NCI-H524 treated with DMSO at 0.1 percent for 48 hours (cell line): ENCODE data around the gene HMCN2.
A peak's percentile ranks its signal among the peaks of the same experiment; 100 is the strongest.

Experiments used
- DNase-seq: peaks from one replicate; lab custom pipeline; 2025; lab: John Stamatoyannopoulos, UW

HMCN2 gene

GRCh38 chr9:130451509-130452388 is 186.2 kb downstream of the HMCN2 start:
- DNase-seq = peak; percentile 47

DNA sequence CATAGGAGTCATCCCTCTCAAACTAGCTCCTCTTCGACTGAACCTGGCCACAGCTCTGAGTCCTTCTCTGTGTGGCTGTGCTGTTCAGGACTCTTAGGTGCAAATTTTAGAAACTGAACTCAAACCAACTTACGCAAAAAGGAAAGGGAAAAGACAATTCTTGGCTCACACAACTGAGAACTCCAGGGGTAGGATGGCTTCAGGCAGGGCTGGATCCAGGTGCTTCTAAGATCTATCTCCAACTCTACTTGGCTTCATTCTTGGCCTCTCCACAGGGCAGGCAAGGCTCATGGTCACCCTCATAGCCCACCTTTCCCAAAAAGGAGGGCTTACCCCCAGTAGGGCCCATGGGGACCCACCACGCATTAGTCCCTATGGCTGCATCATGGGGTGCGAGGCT is 187.3 kb downstream of the HMCN2 start:
- no peak for DNase-seq

DNA sequence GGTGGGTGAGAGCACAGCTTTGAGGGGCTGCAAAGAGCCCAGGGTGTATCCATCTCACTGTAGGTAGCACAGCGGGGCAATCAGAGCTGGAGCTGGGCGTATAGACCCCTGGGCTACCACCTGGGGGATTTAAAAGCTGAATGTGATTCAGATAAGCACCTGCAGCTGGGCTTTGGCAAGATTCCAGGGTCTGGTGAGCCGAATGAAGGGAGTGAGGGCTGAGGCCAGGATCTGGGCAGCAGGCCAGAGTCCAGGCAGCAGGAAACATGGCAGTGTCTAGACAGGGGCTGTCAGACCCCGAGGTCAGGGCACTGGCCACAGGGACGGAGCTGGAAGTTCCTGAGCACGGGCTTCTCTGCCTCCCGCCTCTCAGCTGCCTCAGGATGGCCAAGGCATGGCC is 187.9 kb downstream of the HMCN2 start:
- DNase-seq = no peak

DNA sequence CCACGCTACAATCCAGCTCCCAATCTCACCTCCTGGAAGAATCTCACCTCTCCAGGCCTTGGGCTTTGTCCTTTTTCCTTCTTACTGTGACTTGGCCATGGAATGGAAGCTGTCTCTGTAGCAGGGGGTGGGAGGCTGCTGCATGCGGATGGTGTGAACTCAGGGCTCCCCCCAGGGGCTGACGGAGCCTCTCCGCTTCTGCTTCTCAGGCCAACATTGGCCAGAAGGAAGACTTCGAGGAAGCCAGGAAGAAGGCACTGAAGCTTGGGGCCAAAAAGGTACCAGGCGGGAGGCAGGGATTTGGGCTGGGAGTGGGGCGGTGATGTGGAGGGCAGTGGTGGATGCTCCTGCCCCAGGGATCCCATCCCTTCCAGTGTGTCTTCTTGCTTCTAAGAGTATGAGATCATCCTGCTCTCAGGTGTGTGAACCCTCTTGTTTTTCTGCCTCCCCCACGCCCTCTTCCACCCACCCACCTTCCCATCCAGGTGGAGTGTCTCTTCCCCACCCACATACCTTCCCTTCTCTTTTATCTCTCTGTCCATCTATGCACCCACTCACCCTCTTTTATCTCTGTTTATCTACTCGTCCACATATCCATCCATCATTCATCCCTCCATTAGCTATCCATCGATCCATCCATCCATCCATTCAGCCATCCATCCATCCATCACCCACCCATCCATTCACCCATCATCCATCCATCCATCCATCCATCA is 188.7 kb downstream of the HMCN2 start:
- DNase-seq = no peak

DNA sequence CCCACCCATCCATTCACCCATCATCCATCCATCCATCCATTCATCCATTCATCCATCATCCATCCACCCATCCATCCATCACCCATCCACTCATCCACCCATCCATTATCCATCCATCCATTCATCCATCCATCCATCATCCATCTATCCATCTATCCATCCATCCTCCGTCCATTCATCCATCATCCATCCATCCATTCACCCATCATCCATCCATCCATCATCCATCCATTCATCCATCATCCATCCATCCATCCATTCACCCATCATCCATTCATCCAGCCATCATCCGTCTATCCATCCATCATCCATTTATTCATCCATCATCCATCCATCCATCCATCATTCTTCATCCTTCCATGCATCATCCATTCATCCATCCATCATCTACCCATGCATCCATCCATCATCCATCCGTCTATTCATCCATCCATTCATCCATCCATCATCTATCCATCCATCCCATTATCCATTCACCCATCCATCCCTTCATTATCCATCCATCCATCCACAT is 189.3 kb downstream of the HMCN2 start:
- DNase-seq = no peak

DNA sequence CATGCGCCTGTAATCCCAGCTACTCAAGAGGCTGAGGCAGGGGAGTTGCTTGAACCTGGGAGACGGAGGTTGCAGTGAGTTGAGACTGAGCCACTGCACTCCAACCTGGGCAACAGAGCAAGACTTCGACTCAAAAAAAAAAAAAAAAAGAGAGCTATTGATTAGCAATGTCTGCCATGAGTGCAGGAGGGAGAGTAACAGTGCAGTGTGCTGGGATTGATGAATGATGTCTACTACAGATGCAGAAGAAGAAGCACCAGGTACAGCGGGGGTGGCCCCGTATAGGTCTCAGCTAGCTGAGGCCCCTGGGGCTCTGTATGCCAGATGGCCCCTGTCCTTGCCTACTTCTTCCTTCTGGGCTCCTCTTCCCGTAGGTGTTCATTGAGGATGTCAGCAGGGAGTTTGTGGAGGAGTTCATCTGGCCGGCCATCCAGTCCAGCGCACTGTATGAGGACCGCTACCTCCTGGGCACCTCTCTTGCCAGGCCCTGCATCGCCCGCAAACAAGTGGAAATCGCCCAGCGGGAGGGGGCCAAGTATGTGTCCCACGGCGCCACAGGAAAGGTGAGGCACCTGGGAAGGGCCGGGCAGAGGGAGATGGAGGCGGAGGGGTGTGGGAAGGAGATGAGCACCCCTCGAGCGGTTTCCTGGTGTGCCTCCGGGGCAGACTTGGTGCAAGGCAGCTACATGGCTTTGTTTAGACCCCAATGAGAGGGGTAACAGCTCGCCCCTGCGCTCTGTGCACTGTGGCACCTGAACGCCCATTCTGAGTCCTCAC is 192.7 kb downstream of the HMCN2 start:
- DNase-seq = no peak

DNA sequence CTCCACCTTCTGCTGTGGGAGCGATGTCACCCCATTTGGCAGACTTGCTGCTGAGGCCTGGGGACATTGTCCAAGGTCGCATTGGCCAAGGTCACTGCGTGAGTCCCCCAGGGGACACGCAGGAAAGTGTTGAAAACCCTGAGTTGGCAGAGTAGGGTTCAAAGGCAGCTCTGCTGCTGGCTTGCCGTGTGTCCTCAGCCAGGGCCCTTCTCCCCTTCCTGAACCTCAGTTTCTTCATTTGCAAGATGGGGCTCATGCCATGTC is 193.2 kb downstream of the HMCN2 start:
- DNase-seq = no peak

DNA sequence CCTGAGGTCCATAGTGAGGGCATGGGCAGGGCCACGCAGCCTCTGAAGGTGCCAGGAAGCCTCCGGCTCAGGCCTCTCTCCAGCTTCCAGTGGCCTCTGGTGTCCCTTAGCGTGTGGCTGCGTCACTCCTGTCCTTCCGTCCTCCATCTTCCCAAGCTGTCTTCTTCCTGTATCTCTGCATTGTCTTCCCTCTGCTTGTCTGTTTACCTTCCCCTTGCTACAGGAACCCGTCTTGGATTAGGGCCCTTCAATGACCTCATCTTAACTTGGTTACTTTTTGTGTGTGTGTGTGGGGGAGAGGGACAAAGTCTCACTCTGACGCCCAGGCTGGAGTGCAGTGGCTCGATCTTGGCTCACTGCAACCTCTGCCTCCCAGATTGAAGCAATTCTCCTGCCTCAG is 193.6 kb downstream of the HMCN2 start:
- DNase-seq = no peak

- DNase-seq = no peak
Observed at GRCh38 chr9:130459941-130460669, 194.5 kb downstream of the HMCN2 start.

- peak; percentile 37 for DNase-seq
Observed at GRCh38 chr9:130461218-130461630, 195.7 kb downstream of the HMCN2 start.

GRCh38 chr9:130461731-130462130 is 196.2 kb downstream of the HMCN2 start:
- no peak for DNase-seq

- peak; percentile 69 for DNase-seq
Observed at GRCh38 chr9:130462685-130463540, 197.4 kb downstream of the HMCN2 start.

DNA sequence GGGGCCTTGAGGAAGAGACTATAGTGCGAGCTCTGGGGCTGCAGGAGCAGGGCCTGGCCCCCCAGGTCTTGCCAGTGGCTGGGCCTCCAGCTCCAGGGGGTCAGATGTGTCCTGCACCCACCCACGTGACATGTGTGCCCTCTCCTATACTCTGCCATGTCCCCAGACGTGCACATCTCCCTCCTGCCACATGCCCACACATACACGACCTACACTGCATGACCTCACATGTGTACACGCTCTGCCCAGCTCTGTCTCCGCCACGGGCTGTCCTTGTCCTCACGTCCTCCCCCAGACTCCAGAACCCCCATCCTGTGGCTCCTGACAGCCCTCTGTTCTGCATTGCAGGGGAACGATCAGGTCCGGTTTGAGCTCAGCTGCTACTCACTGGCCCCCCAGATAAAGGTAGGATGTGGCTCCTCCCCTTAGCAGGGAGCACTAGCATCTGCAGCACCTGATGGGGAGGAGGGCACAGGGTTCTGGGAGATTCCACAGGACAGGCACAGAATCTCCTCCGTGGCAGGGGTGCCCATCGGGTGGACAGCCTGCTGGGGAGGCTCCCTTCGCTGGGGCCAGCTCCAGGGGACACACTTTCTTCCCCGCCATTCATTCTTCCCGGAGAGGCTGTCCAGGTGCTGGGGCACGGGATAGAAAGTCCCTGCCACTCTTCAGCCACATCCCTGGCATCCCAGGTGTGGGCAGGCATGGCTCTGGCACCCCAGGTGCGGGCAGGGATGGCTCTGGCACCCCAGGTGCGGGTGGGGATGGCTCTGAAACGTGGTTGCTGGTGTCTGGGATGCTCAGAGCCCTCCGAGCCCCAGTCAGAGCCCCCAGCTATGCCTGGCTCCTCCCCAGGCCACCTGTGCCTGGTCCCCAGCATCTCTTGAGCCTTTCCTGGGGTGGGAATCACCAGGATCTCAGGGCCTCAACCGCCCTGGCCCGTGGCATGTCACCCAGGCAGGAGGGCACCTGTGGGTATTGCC is 198.5 kb downstream of the HMCN2 start:
- no peak for DNase-seq

GRCh38 chr9:130465383-130466096 is 200.0 kb downstream of the HMCN2 start:
- no peak for DNase-seq

- no peak for DNase-seq
Observed at GRCh38 chr9:130466537-130467217, 201.1 kb downstream of the HMCN2 start.

- peak; percentile 100 for DNase-seq
Observed at GRCh38 chr9:130467316-130467715, 201.8 kb downstream of the HMCN2 start.

DNA sequence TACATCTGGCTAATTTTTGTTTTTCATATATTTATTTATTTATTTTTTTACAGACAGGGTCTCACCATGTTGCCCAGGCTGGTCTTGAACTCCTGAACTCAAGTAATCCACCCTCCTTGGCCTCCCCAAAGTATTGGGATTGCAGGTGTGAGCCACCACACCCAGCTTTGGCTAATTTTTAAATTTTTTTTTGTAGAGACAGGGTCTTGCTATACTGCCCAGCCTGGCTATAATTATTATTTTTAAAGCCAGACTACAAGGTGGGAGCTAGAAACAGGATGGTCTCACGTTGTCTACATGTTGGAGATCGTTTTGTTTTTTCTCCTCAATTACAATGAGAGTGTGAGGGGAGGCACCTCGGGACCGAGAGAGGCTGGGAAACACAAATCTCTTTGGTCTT is 203.0 kb downstream of the HMCN2 start:
- DNase-seq = no peak

GRCh38 chr9:130470269-130470668 is 204.7 kb downstream of the HMCN2 start:
- DNase-seq = no peak
